Measurements from ENCODE around the gene SIL1. TPM values are rescaled to one million over a fixed set of nuclear protein-coding genes. Genes with fewer than 3 reads are reported as not detected.
A peak's percentile ranks its signal among the peaks of the same experiment; 100 is the strongest.

The SIL1 gene
- total and polyA plus RNA-seq, 5 donors = 43.4 to 51.6 (median 43.7) TPM

DNA sequence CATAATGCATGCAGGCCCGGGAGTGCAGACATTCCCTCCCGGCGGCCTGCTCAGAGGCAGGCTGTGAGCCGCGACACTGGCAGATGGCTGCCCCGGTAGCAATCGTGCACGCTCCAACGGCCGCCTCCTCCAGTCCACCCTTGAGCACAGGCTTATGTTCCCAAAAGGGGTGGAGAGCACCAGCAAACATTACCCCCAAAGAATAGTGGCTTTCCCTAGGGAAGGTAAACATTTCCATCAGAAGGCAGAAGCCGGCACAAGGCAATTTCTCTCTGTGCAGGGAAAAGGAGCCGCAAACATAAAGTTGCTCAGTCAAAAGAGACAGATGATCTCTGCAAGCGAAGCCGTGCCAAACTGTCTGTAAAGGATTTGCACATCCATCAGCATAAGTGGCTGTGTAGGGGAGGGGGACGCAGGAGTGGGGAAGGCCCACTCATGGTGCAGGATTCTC lies 92.5 kb downstream of the SIL1 start:
- Histone ChIP-seq H3K4me1 (ENCODE audit: control insufficient read depth, insufficient read depth, low read length) (peaks cover 3% of the 10 kb centered on the region), H3K4me3 (ENCODE audit: low read length) (no peak overlapping the region), H3K27ac (ENCODE audit: low read length) (no peak overlapping the region), H3K27me3 (ENCODE audit: control insufficient read depth, insufficient read depth) (no peaks in the 10 kb centered on the region), H3K9me3 (ENCODE audit: control insufficient read depth, low read length) (no peaks in the 10 kb centered on the region)
- intact Hi-C loops (cut with DNase I) = no loop called here
- 54% methylated on average over 15 of the region's 15 CpGs for WGBS
- DNase-seq (peak in 1 of 3 donors; percentile 53), ATAC-seq (peak in 1 of 2 donors; percentile 53)

DNA sequence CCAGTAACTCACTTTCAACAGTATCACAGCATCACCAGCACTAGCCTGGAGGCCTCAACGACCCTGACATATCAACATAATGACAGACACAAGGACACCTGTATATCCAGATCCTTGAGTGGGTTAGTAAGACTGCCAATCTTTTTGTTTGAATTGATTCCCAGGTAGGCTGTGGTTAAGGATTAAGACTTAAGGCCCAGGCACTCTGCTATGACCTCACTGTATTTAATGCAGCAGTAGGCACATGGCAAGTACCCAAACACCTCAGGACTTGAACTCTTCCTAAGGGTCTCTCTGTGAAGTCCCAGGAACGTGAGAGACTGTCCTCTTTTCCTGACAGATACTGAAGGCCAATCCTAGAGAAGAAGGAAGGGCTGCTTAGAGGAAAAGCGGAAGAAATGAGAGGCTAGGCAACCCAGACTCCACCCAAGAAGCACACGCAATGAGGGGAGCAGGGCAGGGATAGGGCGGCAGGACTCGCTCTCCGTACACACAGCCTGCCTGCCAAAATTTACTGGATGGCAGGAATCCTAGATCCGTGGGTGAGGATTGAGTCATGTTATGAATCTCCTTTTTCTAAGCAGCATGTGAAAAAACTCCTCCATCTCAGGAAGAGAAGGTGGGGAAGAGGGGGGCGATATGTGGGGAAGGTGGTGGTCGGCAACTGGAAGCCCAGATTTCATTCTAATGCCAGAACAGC lies 93.4 kb downstream of the SIL1 start:
- no peaks in the 10 kb centered on the region for H3K9me3 ChIP-seq (ENCODE audit: control insufficient read depth, low read length)
- peak overlapping the region; percentile 48 for H3K27ac ChIP-seq (ENCODE audit: low read length)
- H3K4me1 ChIP-seq (ENCODE audit: control insufficient read depth, insufficient read depth, low read length) = peaks cover 3% of the 10 kb centered on the region
- ATAC-seq (peak; percentile 95 to 96), DNase-seq (peak; percentile 78 to 87 (median 79))
- WGBS = 57% methylated on average over 10 of the region's 10 CpGs
- no peaks in the 10 kb centered on the region for H3K27me3 ChIP-seq (ENCODE audit: control insufficient read depth, insufficient read depth)
- intact Hi-C loops (cut with DNase I) = no loop called here
- H3K4me3 ChIP-seq (ENCODE audit: low read length) = no peak overlapping the region

DNA sequence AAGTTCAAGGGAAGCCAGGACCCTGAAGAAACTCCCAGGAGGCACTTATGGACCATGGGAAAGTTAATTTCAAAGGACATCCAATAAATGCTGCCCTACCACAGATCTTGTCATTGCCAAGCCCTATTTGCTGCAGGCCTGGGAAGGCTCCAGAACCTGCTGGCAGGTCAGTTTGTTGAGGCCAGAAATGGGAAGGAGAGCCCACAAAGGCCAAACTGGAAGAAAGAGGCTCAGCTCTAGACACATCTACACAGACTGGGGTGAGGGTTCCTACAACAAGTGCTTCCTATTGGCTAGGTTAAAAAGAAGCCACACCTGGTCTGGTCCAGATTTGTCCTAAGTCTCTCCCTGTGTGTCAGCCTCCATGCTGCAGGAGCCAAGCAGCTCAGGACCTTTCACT lies 94.4 kb downstream of the SIL1 start:
- no peak for DNase-seq
- no peak overlapping the region for H3K27ac ChIP-seq (ENCODE audit: low read length)
- ATAC-seq = no peak
- no peaks in the 10 kb centered on the region for H3K27me3 ChIP-seq (ENCODE audit: control insufficient read depth, insufficient read depth)
- H3K9me3 ChIP-seq (ENCODE audit: control insufficient read depth, low read length) = no peaks in the 10 kb centered on the region
- H3K4me1 ChIP-seq (ENCODE audit: control insufficient read depth, insufficient read depth, low read length) = peaks cover 3% of the 10 kb centered on the region
- no peak overlapping the region for H3K4me3 ChIP-seq (ENCODE audit: low read length)
- intact Hi-C loops (cut with DNase I) = no loop called here

DNA sequence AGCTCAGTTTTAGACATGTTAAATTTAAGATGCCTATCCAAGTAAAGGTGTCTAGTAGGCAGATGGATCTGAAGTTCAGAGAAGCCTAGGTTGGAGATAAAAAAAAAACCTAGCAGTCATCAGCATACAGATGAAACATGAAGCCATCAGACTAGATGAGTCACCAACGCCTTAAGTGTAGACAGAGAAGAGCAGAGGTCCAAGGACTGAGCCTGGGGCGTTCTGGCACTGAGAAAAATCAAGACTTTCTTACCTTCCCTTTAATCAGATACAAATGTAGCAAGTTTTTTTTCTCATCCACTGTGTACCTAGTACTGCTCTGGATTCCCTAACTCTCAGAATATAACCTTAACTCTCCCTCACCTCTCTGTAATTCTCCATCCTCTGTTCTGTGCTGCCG lies 97.3 kb downstream of the SIL1 start:
- WGBS = 91% methylated on average over 3 of the region's 3 CpGs
- intact Hi-C loops (cut with DNase I) = no loop called here
- ATAC-seq = no peak
- Histone ChIP-seq H3K9me3 (ENCODE audit: control insufficient read depth, low read length) (no peaks in the 10 kb centered on the region), H3K4me1 (ENCODE audit: control insufficient read depth, insufficient read depth, low read length) (no peaks in the 10 kb centered on the region), H3K27ac (ENCODE audit: low read length) (no peak overlapping the region), H3K27me3 (ENCODE audit: control insufficient read depth, insufficient read depth) (no peaks in the 10 kb centered on the region), H3K4me3 (ENCODE audit: low read length) (no peak overlapping the region)
- no peak for DNase-seq

DNA sequence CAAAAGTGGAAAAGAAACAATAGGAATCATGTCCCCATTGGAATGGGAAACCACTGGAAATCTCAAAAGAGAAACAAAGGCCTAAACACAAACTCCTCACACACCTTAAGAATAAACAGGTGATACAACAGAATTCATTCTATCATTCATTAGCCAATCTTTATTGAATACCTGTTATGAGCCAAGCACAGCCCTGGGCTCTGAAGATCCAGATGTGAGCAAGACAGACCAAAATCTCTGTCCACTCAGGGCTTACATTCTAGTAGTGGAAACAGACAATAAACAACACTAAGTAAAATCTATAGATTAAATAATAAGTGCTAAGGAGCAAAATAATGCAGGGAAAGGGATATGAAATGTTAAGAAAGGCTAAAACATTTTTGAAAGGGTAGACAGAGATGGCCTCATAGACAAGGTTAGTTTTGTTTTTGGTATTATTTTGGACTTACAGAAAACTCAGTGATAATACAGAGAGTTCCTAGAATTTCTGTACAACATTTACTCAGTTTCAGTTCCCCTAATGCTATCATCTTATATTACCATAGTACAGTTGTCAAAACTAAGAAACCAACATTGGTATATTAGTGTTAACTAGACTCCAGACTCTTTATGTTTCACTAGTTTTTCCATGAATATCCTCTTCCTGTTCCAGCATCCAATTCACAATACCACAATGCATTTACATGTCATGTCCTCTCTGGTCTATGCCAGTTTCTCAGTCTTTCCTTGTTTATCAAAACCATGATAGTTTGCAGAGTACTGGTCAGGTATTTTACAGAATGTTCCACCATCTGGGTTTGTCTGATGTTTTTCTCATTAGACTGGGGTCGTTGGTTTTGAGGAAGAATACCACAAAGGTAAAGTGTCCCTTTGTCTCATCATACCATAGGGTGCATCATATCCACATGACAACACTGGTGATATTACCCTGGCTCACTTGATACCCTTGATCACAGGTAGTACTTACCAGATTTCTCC lies 103.7 kb downstream of the SIL1 start:
- ATAC-seq = no peak
- no peaks in the 10 kb centered on the region for H3K4me1 ChIP-seq (ENCODE audit: control insufficient read depth, insufficient read depth, low read length)
- H3K9me3 ChIP-seq (ENCODE audit: control insufficient read depth, low read length) = no peaks in the 10 kb centered on the region
- 54% methylated on average over 1 of the region's 1 CpG for WGBS
- intact Hi-C loops (cut with DNase I) = loop anchor here in 2 of 4 donors (10.0 kb wide), 1 partner anchor 170 kb away; no protein-coding TSS in a partner anchor
- H3K27me3 ChIP-seq (ENCODE audit: control insufficient read depth, insufficient read depth) = no peaks in the 10 kb centered on the region
- H3K27ac ChIP-seq (ENCODE audit: low read length) = no peak overlapping the region
- no peak overlapping the region for H3K4me3 ChIP-seq (ENCODE audit: low read length)
- DNase-seq = no peak

DNA sequence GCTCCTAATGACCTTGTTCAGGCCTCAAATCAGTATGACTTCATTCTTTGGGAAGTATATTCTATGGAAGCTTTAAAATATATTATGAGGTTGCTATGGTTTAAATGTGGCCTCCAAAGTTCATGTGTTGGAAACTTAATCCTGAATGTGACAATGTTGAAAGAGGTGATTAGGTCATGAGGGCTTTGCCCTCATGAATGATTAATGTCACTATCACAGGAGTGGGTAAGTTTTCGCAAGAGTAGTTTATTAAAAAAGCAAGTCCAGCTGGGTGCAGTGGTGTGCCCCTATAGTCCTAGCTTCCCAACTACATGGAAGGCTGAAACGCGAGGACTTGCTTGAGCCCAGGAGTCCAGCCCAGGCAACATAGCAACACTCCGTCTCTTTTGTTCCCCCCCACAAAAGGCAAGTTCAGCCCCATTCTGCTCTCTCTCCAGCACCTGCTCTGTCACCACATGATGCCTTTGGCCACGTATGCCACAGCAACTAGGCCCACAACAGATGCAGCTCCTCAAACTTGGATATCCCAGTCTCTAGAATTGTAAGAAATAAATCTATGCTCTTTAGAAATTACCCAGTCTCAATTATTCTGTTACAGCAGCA lies 105.3 kb downstream of the SIL1 start:
- Histone ChIP-seq H3K4me1 (ENCODE audit: control insufficient read depth, insufficient read depth, low read length) (no peaks in the 10 kb centered on the region), H3K4me3 (ENCODE audit: low read length) (no peak overlapping the region), H3K27me3 (ENCODE audit: control insufficient read depth, insufficient read depth) (no peaks in the 10 kb centered on the region), H3K9me3 (ENCODE audit: control insufficient read depth, low read length) (no peaks in the 10 kb centered on the region), H3K27ac (ENCODE audit: low read length) (no peak overlapping the region)
- ATAC-seq = no peak
- intact Hi-C loops (cut with DNase I) = loop anchor here in 2 of 4 donors (10.0 kb wide), 1 partner anchor 172 kb away; no protein-coding TSS in a partner anchor
- DNase-seq = no peak
- WGBS = 93% methylated on average over 5 of the region's 5 CpGs

DNA sequence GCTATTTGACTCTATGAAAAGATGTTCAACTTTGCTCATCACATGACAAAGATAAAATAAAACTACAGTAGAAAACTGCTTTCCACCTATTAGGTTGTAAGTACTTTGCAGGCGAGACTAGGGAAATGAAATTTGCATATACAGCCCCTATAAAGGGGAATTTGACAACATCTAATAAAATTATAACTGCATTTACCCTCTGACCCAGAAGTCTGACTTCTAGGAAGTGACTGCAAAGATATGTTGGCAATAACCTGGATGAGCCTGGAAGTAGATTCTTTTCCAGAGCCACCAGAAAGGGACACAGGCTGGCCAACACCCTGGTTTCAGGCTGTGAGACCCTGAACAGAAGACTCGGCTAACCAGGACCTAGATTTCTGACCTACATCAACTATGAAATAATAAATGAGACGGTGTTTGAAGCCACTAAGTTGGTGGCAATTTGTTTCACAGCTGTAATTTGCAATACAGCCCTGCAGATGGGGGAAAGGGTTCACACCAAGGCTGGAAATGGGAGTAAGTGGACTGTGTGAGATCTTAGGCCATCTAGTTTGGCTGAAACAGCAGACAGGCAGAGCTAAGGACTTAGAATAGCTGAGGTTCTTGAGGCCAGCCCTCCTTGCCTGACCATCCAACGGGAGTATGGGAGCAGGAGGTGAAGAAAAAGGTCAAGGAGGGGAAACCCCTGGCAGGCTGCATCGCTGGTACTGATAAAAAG lies 106.6 kb downstream of the SIL1 start:
- intact Hi-C loops (cut with DNase I) = loop anchor here in 3 of 4 donors (2.0 to 10.0 kb wide), 2 partner anchors 171 to 173 kb away; no protein-coding TSS in a partner anchor
- peak; percentile 84 to 93 for ATAC-seq
- H3K27ac ChIP-seq (ENCODE audit: low read length) = no peak overlapping the region
- WGBS = 50% methylated on average over 5 of the region's 5 CpGs
- H3K4me1 ChIP-seq (ENCODE audit: control insufficient read depth, insufficient read depth, low read length) = no peaks in the 10 kb centered on the region
- H3K9me3 ChIP-seq (ENCODE audit: control insufficient read depth, low read length) = no peaks in the 10 kb centered on the region
- no peaks in the 10 kb centered on the region for H3K27me3 ChIP-seq (ENCODE audit: control insufficient read depth, insufficient read depth)
- DNase-seq = no peak
- no peak overlapping the region for H3K4me3 ChIP-seq (ENCODE audit: low read length)

DNA sequence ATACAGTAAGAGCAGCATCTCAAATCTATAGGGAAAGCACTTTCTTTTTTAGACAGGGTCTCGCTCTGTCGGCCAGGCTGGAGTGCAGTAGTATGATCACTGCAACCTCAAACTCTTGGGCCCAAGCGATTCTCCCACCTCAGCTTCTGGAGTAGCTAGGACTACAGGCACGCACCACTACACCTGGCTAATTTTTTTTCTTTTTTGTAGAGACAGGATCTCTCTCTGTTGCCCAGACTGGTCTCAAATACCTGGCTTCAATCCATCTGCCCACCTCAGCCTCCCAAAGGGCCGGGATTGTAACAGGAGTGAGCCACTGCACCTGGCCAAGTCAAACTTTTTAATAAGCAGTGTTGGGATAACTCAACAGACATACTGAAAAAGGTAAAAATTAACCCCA lies 107.6 kb downstream of the SIL1 start:
- 95% methylated on average over 5 of the region's 5 CpGs for WGBS
- Histone ChIP-seq H3K27me3 (ENCODE audit: control insufficient read depth, insufficient read depth) (no peaks in the 10 kb centered on the region), H3K9me3 (ENCODE audit: control insufficient read depth, low read length) (no peaks in the 10 kb centered on the region), H3K27ac (ENCODE audit: low read length) (no peak overlapping the region), H3K4me1 (ENCODE audit: control insufficient read depth, insufficient read depth, low read length) (no peaks in the 10 kb centered on the region), H3K4me3 (ENCODE audit: low read length) (no peak overlapping the region)
- DNase-seq (no peak), ATAC-seq (no peak)
- intact Hi-C loops (cut with DNase I) = loop anchor here in 3 of 4 donors (2.0 to 10.0 kb wide), 2 partner anchors 172 to 174 kb away; no protein-coding TSS in a partner anchor

DNA sequence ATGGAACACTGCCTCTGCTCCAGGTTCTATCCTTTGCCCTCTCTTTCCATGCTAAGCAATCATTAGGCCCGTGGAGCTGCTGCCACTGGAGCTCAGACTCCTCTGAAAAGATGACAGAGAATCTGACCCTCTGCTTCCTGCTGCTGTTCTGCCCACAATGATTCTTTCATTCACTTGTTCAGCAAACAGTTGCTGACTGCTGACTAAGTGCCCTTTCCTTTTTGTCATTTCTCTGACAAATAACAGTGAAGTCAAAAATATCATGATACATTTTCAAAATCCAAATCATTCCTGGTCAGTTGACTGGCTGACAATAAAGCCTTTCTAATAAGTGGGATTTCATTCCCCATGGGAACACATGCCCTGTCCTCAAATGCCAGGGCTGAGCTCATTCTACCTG lies 110.1 kb downstream of the SIL1 start:
- Histone ChIP-seq H3K4me3 (ENCODE audit: low read length) (no peak overlapping the region), H3K27ac (ENCODE audit: low read length) (no peak overlapping the region), H3K27me3 (ENCODE audit: control insufficient read depth, insufficient read depth) (no peaks in the 10 kb centered on the region), H3K4me1 (ENCODE audit: control insufficient read depth, insufficient read depth, low read length) (no peaks in the 10 kb centered on the region), H3K9me3 (ENCODE audit: control insufficient read depth, low read length) (no peaks in the 10 kb centered on the region)
- intact Hi-C loops (cut with DNase I) = no loop called here
- 49% methylated on average over 1 of the region's 1 CpG for WGBS
- DNase-seq = no peak
- ATAC-seq = no peak

DNA sequence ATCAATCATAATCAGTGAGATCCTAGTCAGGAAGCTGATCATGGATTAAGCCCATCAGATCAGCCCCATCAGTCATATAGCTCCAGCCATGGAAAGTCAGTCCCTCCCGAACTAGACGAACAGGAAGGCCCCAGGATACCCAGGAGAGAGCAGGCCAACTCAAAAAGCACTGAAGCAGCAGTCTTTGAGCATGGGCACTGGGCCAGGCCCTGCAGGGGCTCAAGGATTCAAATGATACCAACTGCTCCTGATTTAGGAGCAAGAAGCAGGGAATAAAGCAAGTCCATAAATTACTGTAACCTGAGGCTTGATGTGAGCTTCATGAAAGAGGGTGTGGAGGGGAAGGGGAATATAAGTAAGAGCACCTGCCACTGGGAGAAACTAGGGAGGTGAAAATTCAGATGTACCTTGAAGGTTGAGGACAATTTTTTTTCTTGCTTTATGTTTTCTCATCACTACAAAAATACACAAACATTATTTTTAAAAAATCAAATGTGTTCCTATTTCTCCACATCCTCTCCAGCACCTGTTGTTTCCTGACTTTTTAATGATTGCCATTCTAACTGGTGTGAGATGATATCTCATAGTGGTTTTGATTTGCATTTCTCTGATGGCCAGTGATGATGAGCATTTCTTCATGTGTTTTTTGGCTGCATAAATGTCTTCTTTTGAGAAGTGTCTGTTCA lies 115.2 kb downstream of the SIL1 start:
- intact Hi-C loops (cut with DNase I) = no loop called here
- ATAC-seq (no peak), DNase-seq (no peak)
- Histone ChIP-seq H3K27ac (ENCODE audit: low read length) (no peak overlapping the region), H3K27me3 (ENCODE audit: control insufficient read depth, insufficient read depth) (no peaks in the 10 kb centered on the region), H3K4me3 (ENCODE audit: low read length) (no peak overlapping the region), H3K4me1 (ENCODE audit: control insufficient read depth, insufficient read depth, low read length) (no peaks in the 10 kb centered on the region), H3K9me3 (ENCODE audit: control insufficient read depth, low read length) (no peaks in the 10 kb centered on the region)
- 77% methylated on average over 2 of the region's 2 CpGs for WGBS

All from right cardiac atrium (tissue), 5 donors.